ENCODE results near the gene NAT8L.

- TF ChIP-seq POLR2A (IDR thresholded peaks at IDR 0.05) (no peak), CTCF (IDR thresholded peaks at IDR 0.05) (no peak), POLR2AphosphoS5 (IDR thresholded peaks at IDR 0.05) (no peak)
These were observed 6.2 kb downstream of the NAT8L start for GRCh38 chr4:2065106-2065930.

Data from sigmoid colon (tissue), 4 donors.